GM13976 (cell line): ENCODE measurements around the gene TENM4.
"Not testable (repeated sequence)": the region's sequence is repeated elsewhere in the genome, so short reads cannot be mapped to it uniquely, and the experiment has no call there.

Experiments
- DNase-seq: peaks from one replicate; pipeline ENCODE4 v3.0.0; 2012; ENCODE audit warnings: low spot score
- CTCF ChIP-seq: IDR thresholded peaks from 2 replicates; pipeline ENCODE4 v1.5.1; 2012; ENCODE audit warnings: borderline replicate concordance, mild to moderate bottlenecking; ENCODE audit not compliant: insufficient read depth; ENCODE audit errors: extremely low read depth, missing control alignments, control extremely low read depth
- in situ Hi-C: fragments of 300-500 bp; cut with MboI; formaldehyde crosslinking; loops from one replicate; pipeline ENCODE4 v1.12.0; 2022; ENCODE audit warnings: low sequenced_read_pairs, mixed read lengths, inconsistent platforms; ENCODE audit not compliant: unreplicated experiment

The TENM4 gene

GRCh38 chr11:78642979-78643675 is 797.7 kb downstream of the TENM4 start:
- no peak for DNase-seq
- TF ChIP-seq CTCF: no peak
- in situ Hi-C loops: no loop called here

GRCh38 chr11:78641541-78641940 is 799.3 kb downstream of the TENM4 start:
- in situ Hi-C loops: no loop called here
- DNase-seq: no peak
- no peak for TF ChIP-seq CTCF

GRCh38 chr11:78638704-78639380 is 802.0 kb downstream of the TENM4 start:
- in situ Hi-C loops: no loop called here
- no peak for DNase-seq
- TF ChIP-seq CTCF: no peak

GRCh38 chr11:78637527-78637926 is 803.3 kb downstream of the TENM4 start:
- in situ Hi-C loops, DNase-seq: not testable (repeated sequence)

GRCh38 chr11:78635814-78636506 is 804.9 kb downstream of the TENM4 start:
- DNase-seq: no peak
- in situ Hi-C loops: no loop called here
- TF ChIP-seq CTCF: no peak

- no peak for DNase-seq
- TF ChIP-seq CTCF: no peak
- in situ Hi-C loops: no loop called here
These were observed 807.1 kb downstream of the TENM4 start for GRCh38 chr11:78633516-78634310.
